ENCODE data around the gene OR2AG2. TPM values are rescaled to one million over a fixed set of nuclear protein-coding genes. Genes with fewer than 3 reads are reported as not detected.

OR2AG2 gene
- total RNA-seq, 1 experiment from 2014 or later = 0.18 TPM

- intact Hi-C loops (cut with micrococcal nuclease; ENCODE audit: unreplicated experiment) (no loop called here), in situ Hi-C loops (cut with HindIII; ENCODE audit: low pct_unique_long_range_greater_than_20kb, low sequenced_read_pairs) (no loop called here)
- POLR2A ChIA-PET = no interaction called here
- DNase-seq (ENCODE audit: low read depth, low spot score) (no peak), ATAC-seq (no peak)
- H3K9me3 ChIP-seq (ENCODE audit: control insufficient read depth, insufficient read depth, low read depth, low read length) = no peaks in the 10 kb centered on the region
- 0 out of 2 replicates have a peak, but pooled peaks cover 3% of the 10 kb centered on the region for H3K4me1 ChIP-seq (ENCODE audit: control insufficient read depth, insufficient read depth, low read length)
- TF ChIP-seq, protein P1, sequence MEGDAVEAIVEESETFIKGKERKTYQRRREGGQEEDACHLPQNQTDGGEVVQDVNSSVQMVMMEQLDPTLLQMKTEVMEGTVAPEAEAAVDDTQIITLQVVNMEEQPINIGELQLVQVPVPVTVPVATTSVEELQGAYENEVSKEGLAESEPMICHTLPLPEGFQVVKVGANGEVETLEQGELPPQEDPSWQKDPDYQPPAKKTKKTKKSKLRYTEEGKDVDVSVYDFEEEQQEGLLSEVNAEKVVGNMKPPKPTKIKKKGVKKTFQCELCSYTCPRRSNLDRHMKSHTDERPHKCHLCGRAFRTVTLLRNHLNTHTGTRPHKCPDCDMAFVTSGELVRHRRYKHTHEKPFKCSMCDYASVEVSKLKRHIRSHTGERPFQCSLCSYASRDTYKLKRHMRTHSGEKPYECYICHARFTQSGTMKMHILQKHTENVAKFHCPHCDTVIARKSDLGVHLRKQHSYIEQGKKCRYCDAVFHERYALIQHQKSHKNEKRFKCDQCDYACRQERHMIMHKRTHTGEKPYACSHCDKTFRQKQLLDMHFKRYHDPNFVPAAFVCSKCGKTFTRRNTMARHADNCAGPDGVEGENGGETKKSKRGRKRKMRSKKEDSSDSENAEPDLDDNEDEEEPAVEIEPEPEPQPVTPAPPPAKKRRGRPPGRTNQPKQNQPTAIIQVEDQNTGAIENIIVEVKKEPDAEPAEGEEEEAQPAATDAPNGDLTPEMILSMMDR (IDR thresholded peaks at IDR 0.05) = no peak
- TF ChIP-seq TCF7L2 (IDR thresholded peaks at IDR 0.05; ENCODE audit: low read depth, low read length) = no peak
- no peak for TF ChIP-seq SIN3A (IDR thresholded peaks at IDR 0.05; ENCODE audit: borderline replicate concordance, insufficient read depth, low read depth, low read length)
- TF ChIP-seq POLR2AphosphoS5 (IDR thresholded peaks at IDR 0.05; ENCODE audit: low read depth, low read length) = no peak
- no peak for TF ChIP-seq REST (IDR thresholded peaks at IDR 0.05; ENCODE audit: insufficient read depth in 1 of 2, low read depth in 2 of 2, low read length in 1 of 2)
- no peaks in the 10 kb centered on the region for H3K36me3 ChIP-seq (ENCODE audit: control insufficient read depth, insufficient read depth, low read length)
- CTCF ChIA-PET = interaction anchor here (2.5 kb wide), 1 partner anchor 20 kb away, joined by 16 read pairs; no protein-coding TSS in a partner anchor
- H3K27ac ChIP-seq (ENCODE audit: low read length) = no peak overlapping the region
- no TSS peak for BruUV-seq (replicated peaks)
- no peak overlapping the region for H3K4me3 ChIP-seq (ENCODE audit: low read depth in 2 of 2, low read length in 2 of 2)
- H3K27me3 ChIP-seq (ENCODE audit: control insufficient read depth, insufficient read depth, low read length) = peaks cover 6% of the 10 kb centered on the region; the same call in 1 of the 2 replicates
These were observed 35.2 kb downstream of the OR2AG2 start for GRCh38 chr11:6736495-6737121.

DNA sequence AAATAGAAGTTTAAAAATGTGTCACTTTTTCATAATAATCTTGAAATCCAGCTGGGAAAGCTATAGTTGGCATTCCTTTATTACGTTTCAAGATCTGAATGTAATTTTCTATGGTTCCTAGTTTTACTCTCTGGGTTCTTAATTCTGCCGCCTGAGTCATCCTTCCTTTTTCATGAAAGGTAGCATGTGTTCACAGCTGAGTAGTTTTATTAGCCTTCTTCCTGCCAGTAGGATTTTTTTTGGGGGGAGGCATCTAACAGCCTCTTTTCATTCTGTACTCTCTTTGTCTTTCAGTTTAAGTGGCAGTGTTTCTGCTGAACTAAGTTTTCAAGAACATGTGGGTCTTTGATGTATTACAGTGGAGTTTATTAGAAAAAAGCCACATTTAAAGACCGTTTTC, 36.5 kb downstream of the OR2AG2 start:
- intact Hi-C loops (cut with micrococcal nuclease; ENCODE audit: unreplicated experiment) = no loop called here
- in situ Hi-C loops (cut with HindIII; ENCODE audit: low pct_unique_long_range_greater_than_20kb, low sequenced_read_pairs) = no loop called here
- H3K4me1 ChIP-seq (ENCODE audit: control insufficient read depth, insufficient read depth, low read length) = 0 out of 2 replicates have a peak, but pooled peaks cover 3% of the 10 kb centered on the region
- H3K9me3 ChIP-seq (ENCODE audit: control insufficient read depth, insufficient read depth, low read depth, low read length) = no peaks in the 10 kb centered on the region
- TF ChIP-seq TCF7L2 (IDR thresholded peaks at IDR 0.05; ENCODE audit: low read depth, low read length) = no peak
- no peak for TF ChIP-seq SIN3A (IDR thresholded peaks at IDR 0.05; ENCODE audit: borderline replicate concordance, insufficient read depth, low read depth, low read length)
- TF ChIP-seq, protein P1 (IDR thresholded peaks at IDR 0.05) = no peak
- TF ChIP-seq REST (IDR thresholded peaks at IDR 0.05; ENCODE audit: insufficient read depth in 1 of 2, low read depth in 2 of 2, low read length in 1 of 2) = no peak
- TF ChIP-seq POLR2AphosphoS5 (IDR thresholded peaks at IDR 0.05; ENCODE audit: low read depth, low read length) = no peak
- ChIA-PET POLR2A (no interaction called here), CTCF (interaction anchor here (0.6 kb wide), 1 partner anchor 22 kb away, joined by 3 read pairs; no protein-coding TSS in a partner anchor)
- H3K4me3 ChIP-seq (ENCODE audit: low read depth in 2 of 2, low read length in 2 of 2) = no peak overlapping the region
- no peak overlapping the region for H3K27ac ChIP-seq (ENCODE audit: low read length)
- no peaks in the 10 kb centered on the region for H3K36me3 ChIP-seq (ENCODE audit: control insufficient read depth, insufficient read depth, low read length)
- BruUV-seq (replicated peaks) = no TSS peak
- DNase-seq (ENCODE audit: low read depth, low spot score) (no peak), ATAC-seq (no peak; the same call in 1 of the 2 replicates)
- peaks cover 6% of the 10 kb centered on the region; the same call in 1 of the 2 replicates for H3K27me3 ChIP-seq (ENCODE audit: control insufficient read depth, insufficient read depth, low read length)

Measured in Panc1 (cell line).